GM12801 (cell line): ENCODE data around the gene INSL3.
A peak's percentile ranks its signal among the peaks of the same experiment; 100 is the strongest.

ENCODE experiments used
- TF ChIP-seq, protein P1 (sequence below): IDR thresholded peaks from one replicate; pipeline ENCODE4 v1.5.1; 2011; ENCODE audit warnings: control low read depth; ENCODE audit not compliant: insufficient read length; ENCODE audit errors: extremely low read depth

The INSL3 gene

GRCh38 chr19:17862711-17863519 lies 41.6 kb upstream of the INSL3 start:
- TF ChIP-seq, protein P1, sequence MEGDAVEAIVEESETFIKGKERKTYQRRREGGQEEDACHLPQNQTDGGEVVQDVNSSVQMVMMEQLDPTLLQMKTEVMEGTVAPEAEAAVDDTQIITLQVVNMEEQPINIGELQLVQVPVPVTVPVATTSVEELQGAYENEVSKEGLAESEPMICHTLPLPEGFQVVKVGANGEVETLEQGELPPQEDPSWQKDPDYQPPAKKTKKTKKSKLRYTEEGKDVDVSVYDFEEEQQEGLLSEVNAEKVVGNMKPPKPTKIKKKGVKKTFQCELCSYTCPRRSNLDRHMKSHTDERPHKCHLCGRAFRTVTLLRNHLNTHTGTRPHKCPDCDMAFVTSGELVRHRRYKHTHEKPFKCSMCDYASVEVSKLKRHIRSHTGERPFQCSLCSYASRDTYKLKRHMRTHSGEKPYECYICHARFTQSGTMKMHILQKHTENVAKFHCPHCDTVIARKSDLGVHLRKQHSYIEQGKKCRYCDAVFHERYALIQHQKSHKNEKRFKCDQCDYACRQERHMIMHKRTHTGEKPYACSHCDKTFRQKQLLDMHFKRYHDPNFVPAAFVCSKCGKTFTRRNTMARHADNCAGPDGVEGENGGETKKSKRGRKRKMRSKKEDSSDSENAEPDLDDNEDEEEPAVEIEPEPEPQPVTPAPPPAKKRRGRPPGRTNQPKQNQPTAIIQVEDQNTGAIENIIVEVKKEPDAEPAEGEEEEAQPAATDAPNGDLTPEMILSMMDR: no peak

- TF ChIP-seq, protein P1: no peak
These were observed 40.5 kb upstream of the INSL3 start for GRCh38 chr19:17861542-17862402.

- TF ChIP-seq, protein P1: no peak
These were observed 39.7 kb upstream of the INSL3 start for GRCh38 chr19:17860993-17861360.

GRCh38 chr19:17860331-17860992 lies 39.1 kb upstream of the INSL3 start:
- TF ChIP-seq, protein P1: no peak

GRCh38 chr19:17859533-17860330 lies 38.4 kb upstream of the INSL3 start, which contains the start of gene RPL18A:
Gene RPL18A, plus strand, starts transcription at chr19:17859910. Its CDS starts 47 bp downstream, at chr19:17859957.
- TF ChIP-seq, protein P1: peak; percentile 86

GRCh38 chr19:17855280-17856152 lies 34.2 kb upstream of the INSL3 start:
- TF ChIP-seq, protein P1: peak; percentile 72
